ENCODE measurements around the gene NELFB.
"Not testable (repeated sequence)": the region's sequence is repeated elsewhere in the genome, so short reads cannot be mapped to it uniquely, and the experiment has no call there.

Gene NELFB

DNA sequence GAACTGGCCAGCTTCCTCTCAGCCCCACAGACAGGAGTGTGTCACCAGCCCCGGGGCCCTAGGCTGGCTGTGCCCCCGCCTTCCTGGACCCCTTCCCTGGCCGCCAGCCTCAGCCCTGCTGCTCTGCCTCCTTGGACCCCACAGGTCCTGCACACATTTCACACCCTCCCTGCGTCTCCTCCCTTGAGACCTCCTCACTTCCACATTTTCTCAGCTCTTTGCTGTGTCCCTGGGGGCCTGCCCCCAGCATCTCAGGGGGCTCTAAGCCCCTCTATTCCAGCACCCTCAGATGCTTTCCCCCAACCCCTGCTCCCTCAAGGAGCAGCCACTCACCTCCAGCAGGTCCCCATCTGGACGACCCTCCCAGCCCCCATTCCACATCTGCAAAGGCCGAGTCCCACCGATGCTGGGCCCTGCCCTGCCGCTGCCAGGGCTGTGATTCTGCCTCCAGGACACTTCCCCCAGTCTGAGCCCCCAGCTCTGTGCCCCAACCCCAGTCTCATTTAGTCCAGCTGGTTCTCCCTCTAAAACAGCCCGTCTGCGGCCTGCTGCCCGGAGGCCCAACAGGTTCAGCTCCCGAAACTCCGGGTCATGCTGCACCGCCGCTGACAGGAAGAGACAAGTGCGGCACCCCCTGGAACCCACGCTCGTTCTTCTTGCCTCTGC lies 20.2 kb upstream of the NELFB start:
- DNase-seq (ENCODE audit: low read depth) = no peak

DNA sequence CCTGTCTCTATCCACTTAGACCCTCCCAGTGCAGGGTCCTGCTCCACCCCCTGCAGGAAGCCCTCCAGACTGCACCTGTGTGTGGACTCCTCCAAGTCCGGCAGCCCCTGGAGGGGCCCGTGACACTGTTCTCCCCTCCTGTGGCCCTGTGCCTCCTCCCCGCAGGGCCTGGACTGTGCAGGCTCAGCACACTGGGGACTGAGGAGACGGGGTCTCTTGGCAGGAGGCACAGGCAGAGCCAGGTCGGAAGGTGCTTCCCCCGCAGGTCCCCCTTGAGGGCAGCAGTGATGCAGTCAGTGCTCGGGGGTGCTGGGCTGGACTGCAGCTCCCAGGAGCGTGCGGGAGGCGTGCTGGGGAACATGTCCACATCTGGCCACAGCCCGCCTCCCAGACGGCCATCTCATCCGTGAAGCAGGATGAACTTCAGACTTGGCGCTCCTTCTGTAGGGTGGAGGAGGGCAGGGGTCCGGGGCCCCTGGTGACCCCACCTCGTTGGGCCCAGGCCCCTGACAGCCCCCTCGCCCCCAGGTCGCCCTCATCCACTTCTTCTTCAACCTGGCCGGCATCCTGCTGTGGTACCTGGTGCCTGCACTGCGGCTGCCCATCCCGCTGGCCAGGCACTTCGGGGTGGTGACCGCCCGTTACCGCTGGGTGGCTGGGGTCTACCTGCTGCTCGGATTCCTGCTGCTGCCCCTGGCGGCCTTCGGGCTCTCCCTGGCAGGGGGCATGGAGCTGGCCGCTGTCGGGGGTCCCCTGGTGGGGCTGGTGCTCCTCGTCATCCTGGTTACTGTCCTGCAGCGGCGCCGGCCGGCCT lies 19.5 kb upstream of the NELFB start:
- no peak for DNase-seq (ENCODE audit: low read depth)

DNA sequence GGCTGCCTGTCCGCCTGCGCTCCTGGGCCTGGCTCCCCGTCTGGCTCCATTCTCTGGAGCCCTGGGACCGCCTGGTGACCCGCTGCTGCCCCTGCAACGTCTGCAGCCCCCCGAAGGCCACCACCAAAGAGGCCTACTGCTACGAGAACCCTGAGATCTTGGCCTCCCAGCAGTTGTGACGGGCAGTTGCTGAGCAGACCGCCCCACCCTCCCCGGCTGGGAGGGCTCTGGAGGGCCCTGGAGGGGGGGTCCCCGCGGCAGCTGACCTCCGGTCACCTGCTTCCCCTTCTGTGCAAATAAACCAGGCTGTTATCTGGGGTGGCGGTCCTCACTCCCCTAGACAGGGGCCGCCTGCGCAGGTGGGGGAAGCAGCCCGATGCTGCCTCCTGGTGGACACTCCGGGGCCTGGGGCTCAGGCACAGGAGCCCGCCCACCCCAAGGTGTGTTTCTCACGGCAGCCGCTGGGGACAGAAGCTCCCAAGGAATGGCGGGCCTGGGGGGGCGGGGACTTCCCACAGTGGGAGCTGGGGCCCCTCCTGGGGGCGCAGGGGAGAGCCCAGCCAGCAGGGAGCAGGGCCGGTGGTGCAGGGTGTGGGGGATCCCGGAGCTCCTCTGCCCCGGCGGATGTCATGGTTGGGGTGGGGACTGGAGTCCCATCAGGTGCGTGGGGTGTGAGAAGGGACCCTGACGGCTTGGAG lies 18.7 kb upstream of the NELFB start:
- DNase-seq (ENCODE audit: low read depth) = peak; percentile 79

DNA sequence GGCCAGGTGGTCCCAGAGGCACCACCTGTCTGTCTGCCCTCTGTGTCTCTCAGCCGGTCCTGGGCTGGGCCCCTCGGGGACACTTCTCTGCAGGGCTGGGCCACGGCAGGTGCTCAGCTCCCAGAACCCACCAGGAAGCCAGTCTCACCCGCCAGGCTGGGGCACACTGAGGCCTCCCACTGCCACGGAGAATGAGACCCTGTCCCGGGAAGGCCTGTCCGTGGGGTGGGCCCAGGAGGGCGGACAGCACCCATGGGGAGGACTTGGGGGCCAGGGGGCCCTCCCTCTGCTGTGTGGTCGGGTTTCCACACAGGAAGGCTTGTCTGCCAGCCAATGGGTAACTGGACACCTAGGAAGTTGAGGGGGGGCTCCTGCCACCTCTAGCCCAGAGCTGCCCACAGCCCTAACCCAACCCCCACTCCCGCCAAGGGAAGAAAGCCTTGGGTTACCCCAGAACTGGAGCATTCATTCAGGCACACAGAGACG lies 18.1 kb upstream of the NELFB start:
- DNase-seq (ENCODE audit: low read depth) = no peak

DNA sequence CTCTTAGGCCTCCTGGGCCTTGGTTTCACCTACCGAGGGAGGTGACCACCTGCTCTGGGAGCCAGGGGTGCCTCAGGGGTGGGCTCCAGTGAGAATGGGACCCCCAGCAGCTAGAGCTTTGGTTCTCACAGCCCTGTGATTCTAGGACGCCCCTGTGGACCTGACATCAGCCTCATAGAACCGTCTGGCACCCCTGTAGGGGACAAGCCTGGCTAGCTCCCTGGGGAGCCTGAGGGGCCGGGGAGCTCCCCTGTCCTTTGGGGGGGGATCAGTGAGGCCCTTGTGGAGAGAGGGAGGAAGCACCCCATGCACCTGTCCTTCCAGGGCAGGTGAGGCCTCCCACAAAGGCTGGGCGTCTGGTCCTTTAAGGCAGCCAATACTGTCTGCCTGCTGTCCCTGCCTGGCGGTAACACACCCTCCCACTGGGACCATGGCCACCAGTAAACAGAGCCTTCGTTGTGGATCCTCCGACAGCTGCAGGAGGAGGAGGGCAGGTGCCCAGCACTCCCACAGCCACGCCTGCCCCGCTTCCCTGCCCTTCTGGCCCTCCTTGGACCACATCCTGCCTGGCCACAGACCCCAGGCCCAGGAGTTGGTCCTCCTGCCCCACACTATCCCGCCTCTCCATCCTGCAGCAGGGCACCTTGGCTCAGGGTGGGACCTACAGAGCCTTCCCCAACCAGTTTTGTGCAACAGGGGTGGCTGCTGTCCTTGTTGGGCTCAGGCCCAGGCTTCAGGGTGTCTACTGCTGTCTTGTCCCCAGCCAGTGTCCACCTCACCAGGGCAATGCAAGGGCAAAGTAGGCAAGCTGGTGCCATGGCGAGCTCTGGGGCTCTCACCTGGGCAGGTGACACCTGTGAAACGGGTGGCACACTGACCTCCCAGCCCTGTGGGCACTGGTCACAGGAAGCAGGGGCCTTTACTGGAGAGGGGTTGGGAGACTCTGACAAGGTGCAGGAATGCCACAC lies 17.1 kb upstream of the NELFB start:
- no peak for DNase-seq (ENCODE audit: low read depth)

DNA sequence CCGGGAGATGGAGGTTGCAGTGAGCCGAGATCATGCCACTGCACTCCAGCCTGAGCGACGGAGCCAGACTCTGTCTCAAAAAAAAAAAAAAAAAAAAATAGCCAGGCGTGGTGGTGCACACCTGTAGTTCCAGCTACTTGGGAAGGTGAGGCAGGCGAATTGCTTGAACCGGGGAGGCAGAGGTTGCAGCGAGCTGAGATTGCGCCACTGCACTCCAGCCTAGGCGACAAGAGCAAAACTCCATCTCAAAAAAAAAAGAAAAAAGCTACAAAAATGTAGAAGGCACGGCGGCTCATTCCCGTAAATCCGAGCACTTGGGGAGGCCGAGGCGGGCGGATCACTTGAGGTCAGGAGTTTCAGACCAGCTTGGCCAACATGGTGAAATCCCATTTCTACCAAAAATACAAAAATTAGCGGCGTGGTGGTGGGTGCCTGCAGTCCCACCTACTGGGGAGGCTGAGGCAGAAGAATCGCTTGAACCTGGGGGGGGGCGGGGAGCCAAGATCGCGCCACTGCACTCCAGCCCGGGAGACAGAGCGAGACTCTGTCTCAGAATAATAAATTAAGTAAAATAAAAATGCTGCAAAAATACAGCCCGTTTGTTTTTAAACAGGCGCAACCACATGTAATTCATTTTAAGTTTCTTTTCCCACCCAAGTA lies 15.5 kb upstream of the NELFB start:
- not testable (repeated sequence) for DNase-seq (ENCODE audit: low read depth)

DNA sequence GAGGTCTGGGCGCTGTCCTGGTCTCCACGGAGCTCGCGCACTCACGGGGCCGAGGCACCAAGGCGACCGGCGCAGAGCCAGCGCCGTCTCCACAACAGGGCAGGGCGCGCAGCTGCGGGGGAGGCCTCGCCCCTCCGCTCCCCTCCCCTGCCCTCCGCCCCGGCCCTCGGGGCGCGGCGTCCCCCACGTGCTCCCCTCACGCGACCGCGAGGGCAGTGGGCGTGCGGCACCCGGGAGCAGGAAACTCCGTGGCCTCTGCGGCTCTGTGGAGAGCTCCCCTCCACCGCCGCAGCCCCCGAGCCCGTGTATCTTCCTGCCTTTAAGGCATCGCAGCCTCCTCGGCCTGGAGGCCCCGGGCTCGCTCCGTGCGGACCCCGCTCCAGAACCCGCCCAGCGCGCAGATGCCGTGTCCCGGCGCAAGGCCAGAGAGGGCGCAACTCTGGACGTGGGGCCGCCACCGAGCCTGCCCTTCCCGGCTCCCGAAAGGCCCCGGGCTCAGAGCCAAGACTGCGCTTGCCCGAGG lies 14.7 kb upstream of the NELFB start:
- DNase-seq (ENCODE audit: low read depth) = peak; percentile 68

DNA sequence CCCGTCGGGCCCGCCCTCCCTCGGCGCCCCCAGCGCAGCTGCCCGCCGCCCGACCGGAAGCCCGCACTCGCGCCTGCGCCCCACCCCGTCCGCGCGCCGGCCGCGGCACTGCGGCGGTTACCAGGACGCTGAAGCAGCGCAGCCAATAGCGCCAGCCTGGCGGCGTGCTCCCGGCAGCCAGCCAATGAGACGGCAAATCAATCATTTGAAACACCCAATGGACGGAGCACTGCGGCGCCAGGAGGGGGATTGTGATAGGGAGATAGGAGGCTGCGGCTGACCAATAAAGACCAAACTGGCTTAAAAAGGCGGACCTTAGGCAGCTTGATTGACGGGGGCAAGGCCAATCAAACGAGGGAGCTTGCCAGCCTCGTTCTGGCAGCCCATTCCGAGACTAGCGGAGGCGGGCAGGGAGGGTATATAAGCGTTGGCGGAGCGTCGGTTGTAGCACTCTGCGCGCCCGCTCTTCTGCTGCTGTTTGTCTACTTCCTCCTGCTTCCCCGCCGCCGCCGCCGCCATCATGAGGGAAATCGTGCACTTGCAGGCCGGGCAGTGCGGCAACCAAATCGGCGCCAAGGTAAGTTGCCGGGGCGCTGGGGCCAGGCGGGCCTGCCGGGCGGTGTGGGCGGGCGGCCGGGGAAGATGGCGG lies 14.2 kb upstream of the NELFB start, which contains the start of gene TUBB4B:
TSS of gene TUBB4B (plus strand) at position 447 of the 649 bp plus-strand sequence. CDS start at position 521, 74 bp downstream.
- DNase-seq (ENCODE audit: low read depth) = peak; percentile 92

DNA sequence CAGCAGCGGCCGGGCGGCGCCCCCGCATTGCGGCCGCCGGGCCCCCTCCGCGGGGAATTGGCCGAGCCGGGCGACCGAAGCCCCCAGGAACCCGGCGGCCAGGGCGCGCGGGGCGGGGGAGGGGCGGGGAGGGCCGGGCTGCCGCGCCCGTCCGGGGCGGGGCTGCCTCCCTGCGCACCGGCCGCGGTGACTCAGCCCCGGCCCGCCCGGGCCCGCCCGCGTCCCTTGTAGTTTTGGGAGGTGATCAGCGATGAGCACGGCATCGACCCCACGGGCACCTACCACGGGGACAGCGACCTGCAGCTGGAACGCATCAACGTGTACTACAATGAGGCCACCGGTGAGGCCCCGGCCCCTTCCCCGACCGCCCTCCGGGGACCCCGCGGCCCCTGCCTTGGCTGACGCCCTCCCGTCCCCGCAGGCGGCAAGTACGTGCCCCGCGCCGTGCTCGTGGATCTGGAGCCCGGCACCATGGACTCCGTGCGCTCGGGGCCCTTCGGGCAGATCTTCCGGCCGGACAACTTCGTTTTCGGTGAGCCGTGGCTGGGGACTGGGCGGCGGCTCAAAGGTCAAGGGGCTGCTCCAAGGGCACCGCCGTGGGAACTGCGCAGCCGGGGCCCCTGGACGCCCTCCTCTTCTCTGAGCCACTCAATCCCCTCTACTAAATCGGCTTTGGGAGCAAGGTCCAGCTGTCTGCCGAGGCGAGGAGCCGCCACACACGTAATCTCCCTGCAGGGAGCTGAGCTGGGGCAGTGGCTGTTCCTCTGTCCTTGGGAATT lies 13.4 kb upstream of the NELFB start:
- peak; percentile 65 for DNase-seq (ENCODE audit: low read depth)

DNA sequence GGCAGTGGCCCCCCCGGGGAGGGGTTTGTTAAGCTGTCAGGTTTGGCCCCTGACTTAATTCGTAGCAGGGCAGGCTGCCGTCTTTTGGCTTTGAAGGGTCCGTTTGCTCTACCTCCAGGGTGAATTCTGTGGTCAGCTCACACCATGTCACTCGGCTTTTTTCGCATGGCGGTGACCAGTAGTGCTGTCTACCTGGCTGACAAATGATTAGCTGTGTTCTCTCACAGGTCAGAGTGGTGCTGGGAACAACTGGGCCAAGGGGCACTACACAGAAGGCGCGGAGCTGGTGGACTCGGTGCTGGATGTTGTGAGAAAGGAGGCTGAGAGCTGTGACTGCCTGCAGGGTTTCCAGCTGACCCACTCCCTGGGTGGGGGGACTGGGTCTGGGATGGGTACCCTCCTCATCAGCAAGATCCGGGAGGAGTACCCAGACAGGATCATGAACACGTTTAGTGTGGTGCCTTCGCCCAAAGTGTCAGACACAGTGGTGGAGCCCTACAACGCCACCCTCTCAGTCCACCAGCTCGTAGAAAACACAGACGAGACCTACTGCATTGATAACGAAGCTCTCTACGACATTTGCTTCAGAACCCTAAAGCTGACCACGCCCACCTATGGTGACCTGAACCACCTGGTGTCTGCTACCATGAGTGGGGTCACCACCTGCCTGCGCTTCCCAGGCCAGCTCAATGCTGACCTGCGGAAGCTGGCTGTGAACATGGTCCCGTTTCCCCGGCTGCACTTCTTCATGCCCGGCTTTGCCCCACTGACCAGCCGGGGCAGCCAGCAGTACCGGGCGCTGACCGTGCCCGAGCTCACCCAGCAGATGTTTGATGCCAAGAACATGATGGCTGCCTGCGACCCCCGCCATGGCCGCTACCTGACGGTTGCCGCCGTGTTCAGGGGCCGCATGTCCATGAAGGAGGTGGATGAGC lies 12.6 kb upstream of the NELFB start:
- no peak for DNase-seq (ENCODE audit: low read depth)

DNA sequence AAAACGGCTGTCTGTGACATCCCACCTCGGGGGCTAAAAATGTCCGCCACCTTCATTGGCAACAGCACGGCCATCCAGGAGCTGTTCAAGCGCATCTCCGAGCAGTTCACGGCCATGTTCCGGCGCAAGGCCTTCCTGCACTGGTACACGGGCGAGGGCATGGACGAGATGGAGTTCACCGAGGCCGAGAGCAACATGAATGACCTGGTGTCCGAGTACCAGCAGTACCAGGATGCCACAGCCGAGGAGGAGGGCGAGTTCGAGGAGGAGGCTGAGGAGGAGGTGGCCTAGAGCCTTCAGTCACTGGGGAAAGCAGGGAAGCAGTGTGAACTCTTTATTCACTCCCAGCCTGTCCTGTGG lies 11.9 kb upstream of the NELFB start:
- not testable (repeated sequence) for DNase-seq (ENCODE audit: low read depth)

DNA sequence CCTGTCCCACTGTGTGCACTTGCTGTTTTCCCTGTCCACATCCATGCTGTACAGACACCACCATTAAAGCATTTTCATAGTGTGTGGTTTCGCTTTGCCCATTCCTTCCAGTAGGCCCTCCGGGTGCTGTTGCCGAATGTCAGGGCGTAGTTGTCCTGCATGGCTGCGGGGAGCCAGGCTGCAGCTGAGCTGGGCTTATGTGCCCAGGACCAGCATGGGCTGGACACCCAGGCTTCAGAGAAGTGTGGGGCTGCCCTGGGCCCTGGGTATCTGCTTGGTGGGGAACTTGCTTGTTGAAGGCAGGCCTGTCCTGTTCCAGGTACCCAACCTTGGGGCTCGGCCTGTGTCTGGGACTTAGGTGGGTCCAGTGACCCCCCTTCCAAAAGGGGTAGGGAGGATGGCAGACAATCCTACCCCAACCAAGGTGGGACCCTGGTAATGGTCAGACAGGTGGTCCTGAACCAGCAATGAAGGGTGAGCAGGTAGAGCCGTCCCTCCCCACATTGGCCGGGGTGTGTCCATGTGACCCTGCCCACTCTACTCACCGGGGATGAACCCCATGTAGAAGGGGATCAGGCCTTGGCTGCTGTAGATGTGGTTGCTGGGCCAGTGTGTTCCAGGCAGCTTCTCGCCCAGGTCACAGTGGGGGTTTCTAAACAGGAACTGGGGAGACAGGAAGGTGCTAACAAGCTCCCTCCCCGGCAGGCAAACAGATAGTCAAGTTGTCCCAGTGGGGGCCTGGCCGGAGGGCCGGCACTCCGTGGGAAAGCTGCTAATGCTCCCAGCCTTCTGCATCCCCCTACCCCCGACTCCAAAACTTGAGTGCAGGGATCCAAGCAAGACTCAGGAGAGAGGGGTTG lies 11.3 kb upstream of the NELFB start:
- no peak for DNase-seq (ENCODE audit: low read depth)

DNA sequence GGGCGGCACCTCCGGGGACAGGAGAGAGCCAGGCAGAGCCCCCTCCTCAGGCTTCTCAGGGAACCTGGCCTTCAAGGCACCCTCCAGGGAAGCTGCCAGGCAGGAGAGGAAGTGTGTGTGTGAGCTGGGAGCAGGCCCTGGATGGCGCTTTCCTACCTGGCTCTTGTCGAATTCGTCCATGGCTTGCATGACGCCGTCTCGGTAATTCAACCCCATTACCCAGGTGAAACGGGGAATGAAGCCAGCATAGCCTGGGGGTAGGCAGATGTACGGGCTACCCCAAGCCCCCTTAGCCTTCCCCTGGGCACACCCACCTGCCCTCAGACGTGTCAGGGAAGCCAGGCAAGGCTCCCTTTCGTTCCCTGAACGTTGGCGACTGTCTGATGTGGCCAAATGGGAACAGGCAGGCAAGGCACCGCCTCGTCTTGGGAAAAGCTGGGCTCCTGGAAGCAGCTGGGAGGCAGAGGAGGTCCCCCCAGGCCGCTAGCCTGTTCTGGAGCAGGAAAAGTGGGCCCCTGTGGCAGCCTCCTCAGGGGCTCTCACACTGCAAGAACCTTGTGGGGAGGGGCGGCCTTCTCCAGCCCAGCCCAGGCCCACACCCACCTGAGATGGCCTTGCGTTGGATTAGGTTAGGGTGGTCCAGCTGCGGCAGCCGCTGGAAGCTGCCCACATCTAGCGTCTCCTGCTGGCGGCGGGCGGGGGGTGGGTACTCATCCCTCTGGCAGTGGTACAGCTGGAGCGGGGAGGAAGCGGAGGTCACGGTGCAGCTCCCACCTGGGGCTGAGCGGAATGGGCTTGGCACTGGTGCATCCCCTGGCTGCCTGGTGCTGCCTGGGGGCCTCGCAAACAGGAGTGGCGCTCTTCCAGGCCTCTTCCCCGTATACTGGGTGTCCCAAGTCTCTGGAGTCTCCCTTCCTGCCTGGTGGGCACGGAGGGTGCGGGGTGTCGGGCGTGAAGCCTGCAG lies 10.4 kb upstream of the NELFB start:
- DNase-seq (ENCODE audit: low read depth) = no peak

DNA sequence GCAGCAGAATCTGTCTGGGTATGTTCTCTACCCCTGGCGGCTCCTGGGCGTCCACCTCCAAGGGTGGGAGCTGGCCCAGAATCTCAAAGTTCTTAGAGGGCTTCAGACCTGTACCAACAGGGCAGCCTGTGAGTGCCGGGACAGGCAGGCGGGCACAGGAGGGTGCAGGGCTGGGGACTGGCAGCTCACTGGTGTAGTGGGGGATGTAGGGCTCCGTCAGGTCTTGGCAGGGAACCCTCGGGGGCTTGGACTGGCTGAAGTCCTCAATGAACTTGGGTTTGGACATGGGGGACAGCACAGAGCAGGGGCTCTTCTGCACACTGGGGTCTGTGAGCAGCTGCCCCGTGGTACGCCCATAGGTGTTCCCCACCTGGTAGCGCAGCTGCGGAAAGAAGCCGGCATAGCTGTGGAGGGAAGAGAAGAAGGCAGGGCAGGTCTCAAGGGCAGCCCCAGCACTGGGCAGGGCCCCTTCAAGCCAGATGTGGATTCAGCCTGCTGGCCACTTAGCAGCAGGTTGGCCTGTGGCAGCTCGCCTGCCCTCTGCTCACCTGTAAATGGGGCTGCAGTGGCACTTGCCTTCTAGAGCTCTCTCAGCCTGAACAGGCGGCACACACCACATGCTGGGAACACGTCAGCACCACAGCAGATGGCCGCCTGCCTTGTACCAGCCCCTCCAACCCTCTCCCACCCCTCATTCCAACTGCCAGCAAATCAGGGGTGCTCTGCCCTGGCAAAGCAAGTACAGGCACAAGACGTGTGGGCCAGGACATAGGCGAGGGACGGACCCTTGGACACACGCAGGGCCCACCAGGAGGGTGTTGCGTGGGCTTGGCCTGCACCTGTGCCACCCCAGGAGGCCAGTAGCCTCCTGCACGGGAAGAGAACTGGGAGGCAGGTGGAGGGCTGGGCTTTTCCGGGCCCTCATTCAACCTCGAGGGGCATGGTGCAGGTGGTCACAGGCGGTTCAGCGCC lies 9.4 kb upstream of the NELFB start:
- no peak for DNase-seq (ENCODE audit: low read depth)
